Brain microvascular endothelial cell (primary cell): Measurements from ENCODE around the gene HERPUD2.
"Not testable (repeated sequence)": the region's sequence is repeated elsewhere in the genome, so short reads cannot be mapped to it uniquely, and the experiment has no call there.

Experiments
- DNase-seq: peaks from one replicate; pipeline ENCODE4 v3.0.0-alpha.2; 2020
- H3K27ac ChIP-seq: fragments of 250-450 bp; sonication (Bioruptor Pico); 2 replicates; pipeline ENCODE4 v1.5.1; 2020; ENCODE audit warnings: mild to moderate bottlenecking, moderate library complexity
- H3K27me3 ChIP-seq: fragments of 250-450 bp; sonication (Bioruptor Pico); replicated peaks from 2 replicates; pipeline ENCODE4 v1.5.1; 2020; ENCODE audit warnings: mild to moderate bottlenecking
- H3K36me3 ChIP-seq: fragments of 250-450 bp; sonication (Bioruptor Pico); replicated peaks from 2 replicates; pipeline ENCODE4 v1.5.1; 2020; ENCODE audit warnings: mild to moderate bottlenecking
- H3K4me3 ChIP-seq: 2 replicates; pipeline ENCODE4 v1.5.1; 2011; ENCODE audit warnings: low read depth, mild to moderate bottlenecking, control low read depth, low read length, moderate library complexity
- CTCF ChIP-seq: IDR thresholded peaks from 2 replicates; pipeline ENCODE4 v1.5.1; 2011; ENCODE audit warnings: low read depth, mild to moderate bottlenecking, moderate library complexity, low read length, control low read depth, inconsistent platforms; ENCODE audit errors: missing control alignments
- in situ Hi-C: cut with HindIII; loops from 2 replicates; pipeline ENCODE4 v1.10.0; 2017; ENCODE audit warnings: low sequenced_read_pairs, low pct_ligation_motif_present

HERPUD2 gene

GRCh38 chr7:35701287-35701900 is 6.5 kb upstream of the HERPUD2 start:
- Histone ChIP-seq H3K27me3 (no peaks in the 10 kb centered on the region), H3K36me3 (no peaks in the 10 kb centered on the region), H3K4me3 (no peak overlapping the region), H3K27ac (no peak overlapping the region)
- TF ChIP-seq CTCF = no peak
- in situ Hi-C loops = no loop called here
- DNase-seq = no peak

DNA sequence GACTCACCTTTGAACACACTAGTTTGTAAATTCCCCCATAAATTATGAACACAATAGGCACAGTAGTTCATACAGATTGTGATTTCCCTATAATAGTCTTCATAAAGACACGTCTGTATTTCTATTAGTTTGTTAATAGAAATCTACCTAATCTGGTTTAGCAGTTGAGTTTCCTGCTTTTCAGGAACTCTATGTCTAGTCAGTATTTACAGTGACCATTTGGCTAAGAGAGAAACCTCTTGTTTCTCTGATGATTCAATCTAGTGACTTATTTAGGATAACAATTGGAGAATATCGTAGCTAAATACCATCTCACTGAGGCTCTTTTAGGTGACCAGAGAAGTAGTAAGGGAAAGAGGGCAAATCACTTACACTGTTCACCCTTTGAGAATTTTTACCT is 5.9 kb upstream of the HERPUD2 start:
- TF ChIP-seq CTCF = no peak
- Histone ChIP-seq H3K27me3 (no peaks in the 10 kb centered on the region), H3K4me3 (no peak overlapping the region), H3K36me3 (no peaks in the 10 kb centered on the region), H3K27ac (no peak overlapping the region)
- DNase-seq = no peak
- in situ Hi-C loops = no loop called here

- no peak overlapping the region for H3K27ac ChIP-seq
- no peaks in the 10 kb centered on the region for H3K27me3 ChIP-seq
- in situ Hi-C loops = no loop called here
- H3K4me3 ChIP-seq = no peak overlapping the region
- H3K36me3 ChIP-seq = no peaks in the 10 kb centered on the region
- DNase-seq = no peak
- no peak for TF ChIP-seq CTCF
Measured at GRCh38 chr7:35700333-35700732, 5.4 kb upstream of the HERPUD2 start.

- in situ Hi-C loops = no loop called here
- Histone ChIP-seq H3K4me3 (no peak overlapping the region), H3K36me3 (no peaks in the 10 kb centered on the region), H3K27me3 (no peaks in the 10 kb centered on the region), H3K27ac (no peak overlapping the region)
- no peak for TF ChIP-seq CTCF
- DNase-seq = no peak
Measured at GRCh38 chr7:35699796-35700305, 4.9 kb upstream of the HERPUD2 start.

DNA sequence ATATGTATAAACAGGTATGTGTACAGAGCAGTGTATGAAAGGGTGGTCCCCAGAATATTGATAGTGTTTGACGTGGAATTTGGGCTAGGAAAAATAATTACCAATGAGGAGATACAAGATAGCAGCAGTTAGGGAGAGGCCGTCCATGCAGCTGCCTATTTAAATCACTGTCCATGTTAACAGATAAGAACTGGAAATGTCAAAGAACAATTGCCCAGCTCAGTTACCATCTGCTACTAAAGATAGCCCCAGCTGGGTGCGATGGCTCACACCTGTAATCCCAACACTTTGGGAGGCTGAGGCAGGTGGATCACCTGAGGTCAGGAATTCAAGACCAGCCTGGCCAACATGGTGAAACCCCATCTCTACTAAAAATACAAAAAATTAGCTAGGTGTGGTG is 3.4 kb upstream of the HERPUD2 start:
- H3K27ac ChIP-seq, H3K4me3 ChIP-seq, in situ Hi-C loops, H3K27me3 ChIP-seq, DNase-seq, H3K36me3 ChIP-seq: not testable (repeated sequence)

- no peak overlapping the region for H3K27ac ChIP-seq
- H3K27me3 ChIP-seq = no peaks in the 10 kb centered on the region
- H3K36me3 ChIP-seq = no peaks in the 10 kb centered on the region
- TF ChIP-seq CTCF = no peak
- in situ Hi-C loops = no loop called here
- H3K4me3 ChIP-seq = no peak overlapping the region
- DNase-seq = peak; percentile 50
Measured at GRCh38 chr7:35697414-35698175, 2.7 kb upstream of the HERPUD2 start.
